Measurements from ENCODE around the gene TIMM13.
"Not testable (repeated sequence)": the region's sequence is repeated elsewhere in the genome, so short reads cannot be mapped to it uniquely, and the experiment has no call there.

The TIMM13 gene

GRCh38 chr19:2413159-2413558 lies 14.2 kb downstream of the TIMM13 start:
- DNase-seq, result no peak

DNA sequence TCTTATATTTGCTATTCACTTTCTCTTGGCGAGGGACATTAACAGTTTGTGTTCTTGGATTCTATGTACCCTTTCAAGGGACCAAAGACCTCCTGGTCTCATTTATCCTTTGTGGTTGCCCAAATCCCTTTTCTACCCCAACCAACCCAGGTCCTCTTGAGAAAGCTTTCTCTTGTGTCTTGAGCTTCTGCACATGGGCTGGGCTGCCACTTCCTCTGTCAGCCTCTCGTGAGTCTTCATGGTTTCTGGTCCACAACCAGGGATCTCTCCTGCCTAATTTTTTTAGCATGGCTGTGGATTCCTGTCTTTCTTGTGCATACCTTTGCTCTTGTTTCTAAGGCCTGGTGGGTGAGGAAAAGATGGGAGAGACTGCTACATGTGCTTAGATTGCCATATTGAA lies 14.9 kb downstream of the TIMM13 start:
- DNase-seq, result no peak

- DNase-seq, result no peak
Measured at GRCh38 chr19:2411709-2412108, 15.7 kb downstream of the TIMM13 start.

- DNase-seq, result no peak
Measured at GRCh38 chr19:2410023-2410422, 17.4 kb downstream of the TIMM13 start.

- no peak for DNase-seq
Measured at GRCh38 chr19:2409352-2409912, 18.0 kb downstream of the TIMM13 start.

DNA sequence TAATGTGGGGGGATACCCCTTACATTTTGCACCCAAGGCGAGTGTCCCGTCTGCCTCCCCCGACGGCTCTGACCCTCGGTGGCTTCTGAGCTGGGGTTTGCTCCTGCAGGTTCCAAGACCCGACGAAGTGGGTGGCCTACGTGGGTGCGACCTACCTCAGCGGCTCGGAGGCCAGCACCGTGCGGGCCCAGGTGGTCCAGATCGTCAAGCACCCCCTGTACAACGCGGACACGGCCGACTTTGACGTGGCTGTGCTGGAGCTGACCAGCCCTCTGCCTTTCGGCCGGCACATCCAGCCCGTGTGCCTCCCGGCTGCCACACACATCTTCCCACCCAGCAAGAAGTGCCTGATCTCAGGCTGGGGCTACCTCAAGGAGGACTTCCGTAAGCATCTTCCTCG lies 19.1 kb downstream of the TIMM13 start:
- DNase-seq, result no peak

DNA sequence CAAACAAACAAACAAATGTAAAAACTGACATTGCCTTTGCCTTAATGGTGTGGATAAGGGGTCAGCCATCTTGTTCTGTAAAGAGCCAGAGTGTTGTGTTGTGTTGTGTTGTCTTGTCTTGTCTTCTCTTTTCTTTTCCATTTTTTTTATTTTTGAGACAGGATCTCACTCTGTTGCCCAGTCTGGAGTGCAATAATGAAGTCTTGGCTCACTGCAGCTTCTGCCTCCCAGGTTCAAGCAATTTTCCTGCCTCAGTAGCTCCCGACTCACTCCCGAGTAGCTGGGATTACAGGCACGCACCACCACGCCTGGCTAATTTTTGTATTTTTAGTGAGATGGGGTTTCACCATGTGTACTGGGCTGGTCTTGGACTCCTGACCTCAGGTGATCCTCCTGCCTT lies 27.8 kb downstream of the TIMM13 start:
- no peak for DNase-seq

DNA sequence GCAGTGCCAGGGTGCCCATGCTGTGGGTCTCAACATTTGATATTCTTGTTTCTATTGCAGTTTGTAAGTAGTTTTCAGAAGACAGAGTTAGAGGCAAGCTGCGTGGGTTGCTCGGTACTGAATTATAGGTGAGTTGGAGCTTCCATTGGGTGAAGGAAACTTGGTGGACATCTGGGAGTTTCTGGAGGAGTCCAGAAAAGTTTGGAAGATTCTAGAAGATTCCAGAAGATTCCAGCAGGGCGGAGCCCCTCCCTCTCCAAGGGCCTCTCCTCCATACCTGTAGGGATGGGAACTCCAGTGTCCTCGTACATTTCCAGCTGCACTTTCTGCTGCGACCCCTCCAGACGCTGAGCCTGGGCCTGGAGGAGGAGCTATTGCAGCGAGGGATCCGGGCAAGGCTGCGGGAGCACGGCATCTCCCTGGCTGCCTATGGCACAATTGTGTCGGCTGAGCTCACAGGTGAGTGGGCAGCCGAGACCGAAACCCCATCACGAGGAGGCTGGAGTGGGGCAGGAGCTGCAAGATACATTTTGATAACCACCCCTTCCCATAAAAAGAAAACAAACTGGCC lies 28.6 kb downstream of the TIMM13 start:
- DNase-seq, result no peak

- DNase-seq, result not testable (repeated sequence)
Measured at GRCh38 chr19:2397173-2397572, 30.2 kb downstream of the TIMM13 start.

DNA sequence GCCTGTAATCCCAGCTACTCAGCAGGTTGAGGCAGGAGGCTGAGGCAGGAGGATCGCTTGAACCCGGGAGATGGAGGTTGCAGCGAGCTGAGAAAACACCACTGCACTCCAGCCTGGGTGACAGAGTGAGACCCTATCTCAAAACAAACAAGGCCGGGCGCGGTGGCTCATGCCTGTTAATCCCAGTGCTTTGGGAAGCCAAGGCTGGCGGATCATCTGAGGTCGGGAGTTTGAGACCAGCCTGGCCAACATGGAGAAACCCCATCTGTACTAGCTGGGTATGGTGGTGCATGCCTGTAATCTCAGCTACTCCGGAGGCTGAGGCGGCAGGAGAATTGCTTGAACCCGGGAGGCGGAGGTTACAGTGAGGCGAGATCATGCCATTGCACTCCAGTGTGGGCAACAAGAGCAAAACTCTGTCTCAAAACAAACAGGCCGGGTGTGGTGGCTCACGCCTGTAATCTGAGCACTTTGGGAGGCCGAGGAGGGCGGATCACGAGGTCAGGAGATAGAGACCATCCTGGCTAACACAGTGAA lies 32.0 kb downstream of the TIMM13 start:
- DNase-seq, result not testable (repeated sequence)

DNA sequence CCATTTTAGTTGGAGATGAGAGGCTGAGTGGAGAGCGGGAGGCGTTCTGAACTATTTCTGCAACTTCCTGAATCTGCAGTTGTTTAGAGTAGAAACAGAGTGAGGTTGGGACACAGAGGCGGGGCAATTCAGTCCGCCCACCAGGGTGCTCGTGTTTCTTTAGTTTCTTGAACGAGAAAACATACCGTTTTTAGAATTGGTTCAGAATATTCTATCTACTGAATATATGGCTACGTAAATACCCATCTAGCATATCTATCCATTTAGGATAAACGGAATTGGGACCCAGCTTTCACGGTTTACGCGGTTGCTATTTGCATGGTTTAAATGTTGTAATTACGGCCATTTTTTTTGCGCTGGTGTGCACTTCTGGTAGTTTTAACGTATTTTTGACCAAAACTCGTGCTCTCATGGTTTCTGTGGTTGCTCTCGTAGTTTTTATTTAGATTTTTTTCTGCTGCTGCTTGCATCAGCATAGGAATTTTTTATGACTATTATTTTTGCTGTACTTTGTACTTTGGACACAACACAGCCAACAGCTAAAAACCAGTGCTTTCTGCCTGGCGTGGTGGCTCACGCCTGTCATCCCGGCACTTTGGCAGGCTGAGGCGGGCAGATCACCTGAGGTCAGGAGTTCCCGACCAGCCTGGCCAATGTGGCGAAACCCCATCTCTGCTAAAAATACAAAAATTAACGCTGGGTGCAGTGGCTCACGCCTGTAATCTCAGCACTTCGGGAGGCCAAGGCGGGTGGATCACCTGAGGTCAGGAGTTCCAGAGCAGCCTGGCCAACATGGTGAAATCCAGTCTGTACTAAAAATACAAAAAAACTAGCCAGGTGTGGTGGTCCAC lies 32.7 kb downstream of the TIMM13 start:
- no peak for DNase-seq

GRCh38 chr19:2394054-2394441 lies 33.3 kb downstream of the TIMM13 start:
- DNase-seq, result no peak

DNA sequence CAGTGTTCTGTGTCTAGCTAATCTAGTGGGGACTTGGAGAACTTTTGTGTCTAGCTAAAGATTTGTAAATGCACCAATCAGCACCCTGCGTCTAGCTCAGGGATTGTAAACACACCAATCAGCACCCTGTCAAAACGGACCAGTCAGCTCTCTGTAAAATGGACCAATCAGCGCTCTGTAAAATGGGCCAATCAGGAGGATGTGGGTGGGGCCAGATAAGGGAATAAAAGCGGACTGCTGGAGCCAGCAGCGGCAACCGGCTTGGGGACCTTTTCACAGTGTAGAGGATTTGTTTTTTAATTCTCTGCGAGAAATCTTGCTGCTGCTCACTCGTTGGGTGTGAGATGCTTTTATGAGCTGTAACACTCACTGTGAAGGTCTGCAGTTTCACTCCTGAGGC lies 34.5 kb downstream of the TIMM13 start:
- not testable (repeated sequence) for DNase-seq

- DNase-seq, result no peak
Measured at GRCh38 chr19:2392366-2392765, 35.0 kb downstream of the TIMM13 start.

- peak; percentile 13 to 23 for DNase-seq
Measured at GRCh38 chr19:2391118-2391725, 36.2 kb downstream of the TIMM13 start.

GRCh38 chr19:2389594-2389993 lies 37.8 kb downstream of the TIMM13 start:
- DNase-seq, result no peak

- no peak for DNase-seq
Measured at GRCh38 chr19:2387367-2388288, 39.8 kb downstream of the TIMM13 start.

DNA sequence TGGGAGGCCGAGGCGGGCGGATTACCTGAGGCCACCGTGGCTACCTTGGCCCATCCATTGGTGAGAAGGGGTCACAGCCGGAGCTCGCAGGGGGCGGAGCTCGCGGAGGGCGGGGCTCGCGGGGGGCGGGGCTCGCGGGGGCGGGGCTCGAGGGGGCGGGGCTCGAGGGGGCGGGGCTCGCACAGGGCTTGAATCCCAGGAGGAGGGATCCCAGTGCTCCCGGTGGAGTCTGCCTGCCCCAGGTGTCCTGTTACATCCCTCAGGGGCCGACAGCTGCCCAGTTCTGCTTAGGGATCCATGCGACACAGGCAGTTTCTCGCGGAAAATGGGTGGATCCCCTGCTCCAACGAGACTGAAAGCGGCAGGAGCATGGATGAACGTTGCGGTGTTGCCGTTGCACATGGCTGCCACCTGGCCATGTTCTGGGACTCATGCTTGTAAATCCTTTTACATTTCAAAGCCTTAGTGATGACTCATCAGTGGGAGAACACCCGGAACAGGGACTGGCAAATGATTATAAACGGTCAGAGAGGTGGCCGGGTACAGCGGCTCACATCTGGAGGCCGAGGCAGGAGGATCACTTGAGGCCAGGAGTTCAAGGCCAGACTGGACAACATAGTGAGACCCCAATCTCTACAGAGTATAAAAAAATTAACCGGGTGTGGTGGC lies 42.2 kb downstream of the TIMM13 start:
- DNase-seq, result no peak

DNA sequence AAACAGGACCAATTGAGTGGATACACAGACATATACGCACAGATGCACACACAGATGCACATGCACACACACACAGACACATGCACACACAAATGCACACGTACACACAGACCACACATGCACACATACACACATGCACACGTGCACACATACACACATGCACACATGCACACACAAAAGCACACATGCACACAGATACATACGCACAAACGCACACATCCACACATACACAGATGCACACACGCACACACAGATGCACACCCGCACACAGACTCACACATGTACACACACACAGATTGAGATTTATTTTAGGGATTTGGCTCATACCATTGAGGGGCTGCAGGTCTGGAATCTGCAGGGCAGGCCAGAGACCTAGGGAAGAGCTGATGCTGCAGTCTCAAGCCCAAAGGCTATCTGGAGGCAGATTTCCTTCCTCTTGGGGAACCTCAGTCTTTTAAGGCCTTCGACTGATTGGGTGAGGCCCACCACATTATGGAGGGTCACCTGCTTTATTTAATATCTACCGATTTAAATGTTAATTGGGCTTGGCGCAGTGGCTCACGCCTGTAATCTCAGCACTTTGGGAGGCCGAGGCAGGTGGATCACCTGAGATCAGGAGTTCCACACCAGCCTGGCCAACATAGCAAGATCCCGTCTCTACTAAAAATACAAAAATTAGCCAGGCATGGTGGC lies 44.7 kb downstream of the TIMM13 start:
- no peak for DNase-seq

GRCh38 chr19:2381148-2381820 lies 46.1 kb downstream of the TIMM13 start:
- DNase-seq, result no peak

GRCh38 chr19:2380567-2380966 lies 46.8 kb downstream of the TIMM13 start:
- no peak for DNase-seq

All from stimulated activated CD4-positive, alpha-beta T cell treated with anti-CD3 and anti-CD28 coated beads, Interleukin-2, amount 100 ng/mL, for 48 hours (primary cell).